Jurkat, Clone E6-1 (cell line): ENCODE results near the gene KIRREL3.

Experiments used
- DNase-seq: peaks from one replicate; pipeline ENCODE4 v3.0.0-alpha.2; 2011; ENCODE audit warnings: low read depth, low spot score
- H3K4me3 ChIP-seq: 2 replicates; pipeline ENCODE4 v1.5.1; 2011; ENCODE audit warnings: mild to moderate bottlenecking, low read length, control low read depth, moderate library complexity

Gene KIRREL3

GRCh38 chr11:126440792-126441514, 559.6 kb downstream of the KIRREL3 start:
- peak; percentile 47 for DNase-seq
- no peak overlapping the region for H3K4me3 ChIP-seq

DNA sequence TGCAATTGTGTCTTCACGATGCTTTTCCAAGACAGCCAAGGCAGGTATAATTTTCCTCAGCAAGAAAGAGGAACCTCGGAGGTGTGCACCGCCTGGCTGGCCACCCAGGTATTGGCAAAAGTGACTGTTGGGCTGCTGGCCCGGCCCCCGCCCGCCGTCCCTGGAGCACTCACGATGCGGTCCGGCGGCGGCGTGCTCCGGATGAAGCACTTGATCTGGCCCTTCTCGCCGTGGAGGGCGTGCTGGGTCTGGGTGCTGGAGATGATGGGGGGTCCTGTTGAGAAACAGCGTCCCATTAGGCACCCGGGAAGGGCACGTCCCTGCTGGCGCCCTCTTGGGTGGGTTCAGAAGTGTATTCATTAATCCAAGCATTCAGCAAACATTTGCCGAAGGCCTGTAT, 560.3 kb downstream of the KIRREL3 start:
- DNase-seq = no peak
- H3K4me3 ChIP-seq = no peak overlapping the region

- DNase-seq = no peak
- no peak overlapping the region for H3K4me3 ChIP-seq
Observed at GRCh38 chr11:126438691-126439090, 561.9 kb downstream of the KIRREL3 start.

GRCh38 chr11:126438272-126438671, 562.3 kb downstream of the KIRREL3 start:
- no peak for DNase-seq
- H3K4me3 ChIP-seq = no peak overlapping the region

GRCh38 chr11:126437731-126438130, 562.8 kb downstream of the KIRREL3 start:
- no peak for DNase-seq
- H3K4me3 ChIP-seq = no peak overlapping the region

DNA sequence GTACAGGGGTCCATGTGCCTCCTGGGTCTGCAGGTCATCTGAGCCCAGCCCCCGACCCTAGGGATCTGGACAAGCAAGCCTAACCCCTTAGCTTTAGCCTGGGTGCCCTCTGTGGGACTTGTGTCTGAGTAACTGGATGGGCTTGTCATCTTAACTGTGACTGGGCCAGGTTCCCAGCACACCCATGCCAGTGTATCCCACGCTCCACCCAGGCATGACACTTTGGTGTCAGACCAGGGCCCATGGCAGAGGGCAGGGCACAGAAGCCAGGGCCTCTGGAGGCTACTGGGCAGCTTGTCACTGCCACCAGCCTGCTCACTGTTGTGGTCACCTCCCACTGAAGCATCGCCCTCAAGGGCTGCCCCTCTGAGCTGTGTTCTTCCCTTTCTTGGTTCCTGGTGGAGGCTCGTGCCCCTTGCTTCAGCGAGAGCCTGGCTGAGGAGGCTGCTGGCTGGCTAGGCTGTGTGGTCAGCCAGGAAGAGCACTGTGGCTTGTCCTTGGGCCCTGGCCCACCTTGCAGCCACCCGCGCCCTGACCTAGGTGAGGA, 564.3 kb downstream of the KIRREL3 start:
- no peak overlapping the region for H3K4me3 ChIP-seq

GRCh38 chr11:126434950-126435335, 565.6 kb downstream of the KIRREL3 start:
- no peak overlapping the region for H3K4me3 ChIP-seq
- DNase-seq = no peak

More for the DNA sequence above, 564.3 kb downstream of the KIRREL3 start:
- DNase-seq = no peak

GRCh38 chr11:126433989-126434949, 566.3 kb downstream of the KIRREL3 start:
- no peak overlapping the region for H3K4me3 ChIP-seq
- DNase-seq = no peak

- no peak for DNase-seq
- H3K4me3 ChIP-seq = no peak overlapping the region
Observed at GRCh38 chr11:126433244-126433846, 567.2 kb downstream of the KIRREL3 start.

GRCh38 chr11:126432525-126432924, 568.0 kb downstream of the KIRREL3 start:
- DNase-seq = no peak

GRCh38 chr11:126432065-126432461, 568.5 kb downstream of the KIRREL3 start:
- DNase-seq = no peak
- no peak overlapping the region for H3K4me3 ChIP-seq

More at GRCh38 chr11:126432525-126432924, 568.0 kb downstream of the KIRREL3 start:
- no peak overlapping the region for H3K4me3 ChIP-seq

GRCh38 chr11:126431401-126432064, 569.0 kb downstream of the KIRREL3 start:
- DNase-seq = no peak
- H3K4me3 ChIP-seq = no peak overlapping the region

DNA sequence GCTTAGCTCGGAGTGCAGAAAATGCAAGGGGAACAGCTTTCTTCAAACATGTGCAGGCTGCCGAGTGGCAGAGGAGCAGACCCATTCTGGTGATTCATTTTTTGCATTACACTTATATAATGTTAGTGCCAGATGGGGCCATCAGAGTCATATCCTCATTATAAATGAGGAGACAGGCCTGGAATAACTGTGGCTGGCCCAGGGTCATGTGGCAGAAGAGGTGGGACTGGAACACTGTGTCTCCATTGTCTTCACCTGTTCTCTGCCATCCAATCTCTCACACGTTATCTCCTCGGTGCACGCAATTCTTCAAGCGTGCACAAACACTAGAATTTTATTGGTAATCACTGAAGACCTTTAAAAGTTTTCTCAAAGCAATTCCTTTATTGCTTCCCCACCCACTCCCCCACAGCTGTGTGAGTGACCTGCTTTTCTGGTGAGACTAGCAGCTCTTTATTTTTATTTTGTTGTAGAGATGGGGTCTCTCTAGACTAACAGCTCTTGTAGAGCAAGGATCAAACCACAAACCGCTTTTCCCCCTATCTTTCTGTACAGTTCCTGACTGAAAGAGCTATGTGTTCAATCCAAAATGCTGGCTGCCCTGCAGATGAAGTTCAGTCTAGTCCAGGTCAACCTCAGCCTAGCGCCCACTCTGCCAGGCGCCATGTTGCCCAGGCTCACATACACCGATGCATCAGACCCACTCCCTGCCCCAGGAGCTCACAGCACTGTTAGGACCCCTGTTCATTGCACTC, 569.8 kb downstream of the KIRREL3 start:
- no peak overlapping the region for H3K4me3 ChIP-seq
- no peak for DNase-seq

GRCh38 chr11:126426820-126427749, 573.5 kb downstream of the KIRREL3 start:
- no peak for DNase-seq
- no peak overlapping the region for H3K4me3 ChIP-seq

GRCh38 chr11:126426106-126426505, 574.5 kb downstream of the KIRREL3 start:
- DNase-seq = no peak
- H3K4me3 ChIP-seq = no peak overlapping the region

- DNase-seq = no peak
- H3K4me3 ChIP-seq = no peak overlapping the region
Observed at GRCh38 chr11:126424471-126425039, 576.0 kb downstream of the KIRREL3 start.

DNA sequence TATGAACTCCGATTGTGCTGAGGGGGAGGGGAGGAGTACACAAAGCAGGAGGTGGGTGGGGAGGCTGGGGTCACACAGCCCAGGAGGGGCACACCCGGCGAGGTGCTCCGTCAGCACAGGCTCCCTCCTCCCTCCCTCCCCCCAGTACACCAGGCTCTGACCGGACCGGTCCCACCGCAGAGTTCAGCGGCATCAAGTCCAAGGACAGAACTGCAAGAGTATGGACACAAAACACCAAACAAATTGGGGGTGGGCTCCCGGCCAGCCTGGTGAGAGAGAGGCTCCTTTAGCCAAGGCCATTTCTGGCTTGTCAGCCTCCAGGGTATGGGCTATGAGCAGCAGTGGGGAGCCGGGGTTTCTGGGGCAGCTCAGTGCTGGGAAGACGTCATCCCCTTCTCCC, 576.8 kb downstream of the KIRREL3 start:
- DNase-seq = no peak
- no peak overlapping the region for H3K4me3 ChIP-seq
